Measurements from ENCODE around the gene IDNK.

- TF ChIP-seq POLR2A (IDR thresholded peaks at IDR 0.05; ENCODE audit: low read depth, low read length) (no peak), POLR2AphosphoS5 (IDR thresholded peaks at IDR 0.05; ENCODE audit: low read depth, low read length) (no peak), TAF1 (IDR thresholded peaks at IDR 0.05; ENCODE audit: low read depth, low read length) (no peak), SPI1 (IDR thresholded peaks at IDR 0.05; ENCODE audit: low read depth, low read length) (no peak)
These were observed 37.9 kb upstream of the IDNK start for GRCh38 chr9:83584995-83585394.
